Smooth muscle cell of trachea (primary cell): Measurements from ENCODE around the gene ARID2. TPM values are rescaled to one million over a fixed set of nuclear protein-coding genes. Genes with fewer than 3 reads are reported as not detected.

ENCODE experiments used
- total RNA-seq: library from RNA; depleted of rRNA; stranded (reverse); fragments of >200 nt; gene quantifications from 2 replicates; pipeline ENCODE4 v1.2.1, GENCODE V29; 2014

Gene ARID2, protein sequence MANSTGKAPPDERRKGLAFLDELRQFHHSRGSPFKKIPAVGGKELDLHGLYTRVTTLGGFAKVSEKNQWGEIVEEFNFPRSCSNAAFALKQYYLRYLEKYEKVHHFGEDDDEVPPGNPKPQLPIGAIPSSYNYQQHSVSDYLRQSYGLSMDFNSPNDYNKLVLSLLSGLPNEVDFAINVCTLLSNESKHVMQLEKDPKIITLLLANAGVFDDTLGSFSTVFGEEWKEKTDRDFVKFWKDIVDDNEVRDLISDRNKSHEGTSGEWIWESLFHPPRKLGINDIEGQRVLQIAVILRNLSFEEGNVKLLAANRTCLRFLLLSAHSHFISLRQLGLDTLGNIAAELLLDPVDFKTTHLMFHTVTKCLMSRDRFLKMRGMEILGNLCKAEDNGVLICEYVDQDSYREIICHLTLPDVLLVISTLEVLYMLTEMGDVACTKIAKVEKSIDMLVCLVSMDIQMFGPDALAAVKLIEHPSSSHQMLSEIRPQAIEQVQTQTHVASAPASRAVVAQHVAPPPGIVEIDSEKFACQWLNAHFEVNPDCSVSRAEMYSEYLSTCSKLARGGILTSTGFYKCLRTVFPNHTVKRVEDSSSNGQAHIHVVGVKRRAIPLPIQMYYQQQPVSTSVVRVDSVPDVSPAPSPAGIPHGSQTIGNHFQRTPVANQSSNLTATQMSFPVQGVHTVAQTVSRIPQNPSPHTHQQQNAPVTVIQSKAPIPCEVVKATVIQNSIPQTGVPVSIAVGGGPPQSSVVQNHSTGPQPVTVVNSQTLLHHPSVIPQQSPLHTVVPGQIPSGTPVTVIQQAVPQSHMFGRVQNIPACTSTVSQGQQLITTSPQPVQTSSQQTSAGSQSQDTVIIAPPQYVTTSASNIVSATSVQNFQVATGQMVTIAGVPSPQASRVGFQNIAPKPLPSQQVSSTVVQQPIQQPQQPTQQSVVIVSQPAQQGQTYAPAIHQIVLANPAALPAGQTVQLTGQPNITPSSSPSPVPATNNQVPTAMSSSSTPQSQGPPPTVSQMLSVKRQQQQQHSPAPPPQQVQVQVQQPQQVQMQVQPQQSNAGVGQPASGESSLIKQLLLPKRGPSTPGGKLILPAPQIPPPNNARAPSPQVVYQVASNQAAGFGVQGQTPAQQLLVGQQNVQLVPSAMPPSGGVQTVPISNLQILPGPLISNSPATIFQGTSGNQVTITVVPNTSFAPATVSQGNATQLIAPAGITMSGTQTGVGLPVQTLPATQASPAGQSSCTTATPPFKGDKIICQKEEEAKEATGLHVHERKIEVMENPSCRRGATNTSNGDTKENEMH (N-terminal part only)
- total RNA-seq = 14.1 and 17.3 TPM in 2 replicates

GRCh38 chr12:45729233-45730083 lies at the start of gene ARID2:
ARID2 (plus strand) TSS chr12:45729706; CDS start chr12:45729837, 131 bp downstream.

